Nephron progenitor cell (in vitro differentiated cells): ENCODE results near the gene TTC39C.

Source experiments
- DNase-seq: peaks from one replicate; pipeline ENCODE4 v3.0.0; 2021
- H3K27ac Mint-ChIP-seq: 2 replicates; pipeline ENCODE4 v1.8.0; 2021; ENCODE audit warnings: mild to moderate bottlenecking, moderate library complexity, mixed read lengths
- H3K27me3 Mint-ChIP-seq: 2 replicates; pipeline ENCODE4 v1.8.0; 2021; ENCODE audit warnings: mild to moderate bottlenecking, low read depth, mixed read lengths; ENCODE audit not compliant: poor library complexity
- H3K36me3 Mint-ChIP-seq: 2 replicates; pipeline ENCODE4 v1.8.0; 2021; ENCODE audit warnings: low read depth, mixed read lengths
- H3K4me1 Mint-ChIP-seq: 2 replicates; pipeline ENCODE4 v1.8.0; 2021; ENCODE audit warnings: mixed read lengths
- H3K4me3 Mint-ChIP-seq: 2 replicates; pipeline ENCODE4 v1.8.0; 2021; ENCODE audit warnings: mild to moderate bottlenecking, moderate library complexity, mixed read lengths
- H3K9me3 Mint-ChIP-seq: 2 replicates; pipeline ENCODE4 v1.8.0; 2021; ENCODE audit warnings: mild to moderate bottlenecking, moderate library complexity, mixed read lengths
- TF ChIP-seq, protein P1 (sequence below): fragments of 200-600 bp; sonication (generic); IDR thresholded peaks from 2 replicates; pipeline ENCODE4 v1.5.0; 2021; ENCODE audit warnings: antibody characterized with exemption

The TTC39C gene

DNA sequence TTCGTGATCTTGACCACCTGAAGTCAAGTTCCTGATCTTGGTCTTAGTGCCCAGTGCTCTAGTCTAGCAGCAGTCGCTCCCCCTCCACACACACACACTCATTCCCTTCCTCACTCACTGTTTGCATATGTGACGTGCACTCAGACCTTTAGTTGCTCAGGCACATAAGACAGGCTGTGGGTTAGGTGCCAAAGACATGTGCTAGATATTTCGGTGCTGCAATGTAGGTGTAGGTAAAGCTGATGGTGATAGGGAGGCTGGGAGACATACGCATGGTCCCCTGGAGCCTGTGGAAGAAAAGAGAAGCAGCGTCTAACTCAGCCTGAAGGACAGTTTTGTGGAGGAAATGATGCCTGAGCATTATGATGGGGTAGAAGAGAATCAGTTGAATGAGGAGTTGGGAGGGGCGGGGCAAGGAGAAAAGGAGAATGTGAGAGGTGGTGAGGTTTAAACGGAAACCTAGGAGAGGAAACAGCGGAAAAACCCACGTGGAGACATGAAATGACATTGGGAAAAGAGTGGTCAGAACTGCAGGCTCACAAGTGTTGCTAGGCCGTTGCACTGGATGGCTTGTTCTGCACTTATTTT is 3.8 kb downstream of the TTC39C start:
- peaks cover 36% of the 10 kb centered on the region for H3K4me1 Mint-ChIP-seq
- H3K4me3 Mint-ChIP-seq = no peak overlapping the region
- peaks cover 25% of the 10 kb centered on the region for H3K27me3 Mint-ChIP-seq
- DNase-seq = no peak
- H3K27ac Mint-ChIP-seq = no peak overlapping the region
- H3K36me3 Mint-ChIP-seq = peaks cover 6% of the 10 kb centered on the region
- H3K9me3 Mint-ChIP-seq = no peaks in the 10 kb centered on the region
- TF ChIP-seq, protein P1, sequence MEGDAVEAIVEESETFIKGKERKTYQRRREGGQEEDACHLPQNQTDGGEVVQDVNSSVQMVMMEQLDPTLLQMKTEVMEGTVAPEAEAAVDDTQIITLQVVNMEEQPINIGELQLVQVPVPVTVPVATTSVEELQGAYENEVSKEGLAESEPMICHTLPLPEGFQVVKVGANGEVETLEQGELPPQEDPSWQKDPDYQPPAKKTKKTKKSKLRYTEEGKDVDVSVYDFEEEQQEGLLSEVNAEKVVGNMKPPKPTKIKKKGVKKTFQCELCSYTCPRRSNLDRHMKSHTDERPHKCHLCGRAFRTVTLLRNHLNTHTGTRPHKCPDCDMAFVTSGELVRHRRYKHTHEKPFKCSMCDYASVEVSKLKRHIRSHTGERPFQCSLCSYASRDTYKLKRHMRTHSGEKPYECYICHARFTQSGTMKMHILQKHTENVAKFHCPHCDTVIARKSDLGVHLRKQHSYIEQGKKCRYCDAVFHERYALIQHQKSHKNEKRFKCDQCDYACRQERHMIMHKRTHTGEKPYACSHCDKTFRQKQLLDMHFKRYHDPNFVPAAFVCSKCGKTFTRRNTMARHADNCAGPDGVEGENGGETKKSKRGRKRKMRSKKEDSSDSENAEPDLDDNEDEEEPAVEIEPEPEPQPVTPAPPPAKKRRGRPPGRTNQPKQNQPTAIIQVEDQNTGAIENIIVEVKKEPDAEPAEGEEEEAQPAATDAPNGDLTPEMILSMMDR = no peak

- Mint-ChIP-seq H3K36me3 (peaks cover 6% of the 10 kb centered on the region), H3K27ac (no peak overlapping the region), H3K4me3 (no peak overlapping the region), H3K27me3 (peaks cover 23% of the 10 kb centered on the region), H3K4me1 (peaks cover 36% of the 10 kb centered on the region), H3K9me3 (no peaks in the 10 kb centered on the region)
- TF ChIP-seq, protein P1 = no peak
- DNase-seq = no peak
These were observed 5.2 kb downstream of the TTC39C start for GRCh38 chr18:24019641-24020331.

DNA sequence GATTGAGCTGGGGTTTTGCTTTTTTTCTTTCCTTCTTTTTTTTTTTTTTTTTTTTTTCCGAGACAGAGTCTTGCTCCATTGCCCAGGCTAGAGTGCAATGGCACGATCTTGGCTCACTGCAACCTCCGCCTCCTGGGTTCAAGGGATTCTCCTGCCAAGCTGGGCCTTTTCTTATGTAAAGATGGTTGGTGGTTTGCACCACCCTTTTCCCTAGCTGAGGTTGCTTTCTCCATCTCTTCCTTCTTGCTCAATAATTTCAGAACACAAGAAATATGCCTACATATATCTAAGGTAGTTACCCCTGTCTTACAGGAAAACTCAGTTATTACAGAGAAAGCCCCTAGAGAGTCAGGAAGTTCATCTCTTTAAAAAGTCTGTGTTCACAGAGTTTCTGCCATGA is 7.0 kb downstream of the TTC39C start:
- H3K36me3 Mint-ChIP-seq = peaks cover 6% of the 10 kb centered on the region
- H3K4me3 Mint-ChIP-seq = no peak overlapping the region
- TF ChIP-seq, protein P1 = no peak
- H3K27me3 Mint-ChIP-seq = peaks cover 11% of the 10 kb centered on the region
- peaks cover 24% of the 10 kb centered on the region for H3K4me1 Mint-ChIP-seq
- no peaks in the 10 kb centered on the region for H3K9me3 Mint-ChIP-seq
- no peak for DNase-seq
- H3K27ac Mint-ChIP-seq = no peak overlapping the region

DNA sequence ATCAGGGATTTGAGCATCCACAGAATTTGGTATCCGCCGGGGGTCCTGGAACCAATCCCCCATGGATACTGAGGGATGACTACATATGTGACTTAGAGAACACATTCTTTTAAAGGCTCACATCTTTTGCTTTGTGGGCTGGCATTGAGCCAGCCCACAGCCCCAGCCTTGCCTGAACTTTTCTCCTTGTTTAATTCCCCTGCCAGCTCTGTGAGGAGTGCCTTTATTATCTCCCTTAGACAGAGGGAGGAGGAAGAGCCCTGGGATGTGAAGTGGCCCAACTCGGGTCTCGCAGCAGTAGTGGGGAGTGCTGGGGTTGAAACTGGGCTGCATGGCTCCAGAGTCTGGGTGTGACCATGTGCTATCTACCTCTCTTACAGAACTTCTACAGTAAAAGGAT is 7.6 kb downstream of the TTC39C start:
- H3K27ac Mint-ChIP-seq = no peak overlapping the region
- DNase-seq = no peak
- H3K4me1 Mint-ChIP-seq = peaks cover 17% of the 10 kb centered on the region
- H3K27me3 Mint-ChIP-seq = peaks cover 4% of the 10 kb centered on the region
- TF ChIP-seq, protein P1 = no peak
- H3K4me3 Mint-ChIP-seq = no peak overlapping the region
- H3K9me3 Mint-ChIP-seq = no peaks in the 10 kb centered on the region
- H3K36me3 Mint-ChIP-seq = peaks cover 6% of the 10 kb centered on the region

DNA sequence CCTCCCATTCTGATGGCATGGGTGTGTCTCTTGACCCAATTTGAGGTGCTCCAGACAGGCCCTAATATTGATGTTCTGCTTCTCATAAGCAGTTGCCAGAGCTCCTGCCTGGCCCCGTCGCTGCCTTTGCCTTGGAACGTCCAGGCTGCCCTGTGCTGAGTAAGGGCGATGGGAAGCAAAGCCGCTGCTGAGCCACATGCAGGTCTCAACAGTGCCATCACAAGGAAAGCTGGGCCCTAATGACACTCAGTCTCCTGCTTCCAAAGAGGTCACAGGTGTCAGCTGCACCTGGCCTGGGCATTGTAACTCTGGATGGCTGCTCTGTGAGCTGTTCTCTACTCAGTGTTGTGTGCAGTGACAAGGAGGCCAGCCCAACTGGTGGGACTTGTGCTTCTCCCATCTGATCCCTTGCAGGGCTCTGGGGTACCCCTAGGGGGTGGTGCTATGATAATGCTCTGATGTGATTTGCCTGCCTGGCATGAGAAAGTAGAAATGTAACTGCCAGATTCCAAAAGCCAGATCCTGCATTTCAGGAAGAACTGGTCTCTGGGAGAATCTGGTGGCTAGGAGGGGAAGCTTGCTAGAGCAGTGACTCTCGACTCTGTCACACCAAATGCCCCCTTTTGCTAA is 8.7 kb downstream of the TTC39C start:
- peaks cover 10% of the 10 kb centered on the region for H3K4me1 Mint-ChIP-seq
- H3K4me3 Mint-ChIP-seq = no peak overlapping the region
- TF ChIP-seq, protein P1 = peak; percentile 9
- DNase-seq = peak; percentile 9
- H3K27me3 Mint-ChIP-seq = no peaks in the 10 kb centered on the region
- H3K36me3 Mint-ChIP-seq = peaks cover 6% of the 10 kb centered on the region
- H3K9me3 Mint-ChIP-seq = no peaks in the 10 kb centered on the region
- no peak overlapping the region for H3K27ac Mint-ChIP-seq
